GM19452 (cell line): ENCODE data around the gene UBE2O.

ENCODE experiments used
- ATAC-seq: cut with Tn5 transposase; IDR thresholded peaks from one replicate; pipeline ENCODE4 v1.9.1; 2021; ENCODE audit not compliant: unreplicated experiment

UBE2O gene

DNA sequence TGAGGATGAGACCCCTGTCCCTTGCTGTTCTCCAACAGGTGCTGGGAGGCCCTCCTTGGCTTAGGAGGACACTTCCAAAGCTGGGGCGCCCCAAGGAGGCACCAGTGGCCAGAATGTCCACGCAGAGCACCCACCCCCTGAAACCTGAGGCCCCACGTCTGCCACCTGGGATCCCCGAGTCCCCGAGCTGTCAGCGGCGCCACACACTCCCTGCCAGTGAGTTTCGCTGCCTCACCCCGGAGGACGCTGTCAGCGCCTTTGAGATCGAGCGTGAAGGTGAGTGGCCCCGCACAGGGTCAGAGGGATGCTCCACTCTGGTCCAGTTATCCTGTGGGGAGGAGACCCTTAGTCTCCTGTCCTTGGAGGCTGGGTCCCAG lies 15.7 kb upstream of the UBE2O start:
- no peak for ATAC-seq

GRCh38 chr17:76467809-76468633 lies 15.1 kb upstream of the UBE2O start:
- no peak for ATAC-seq

GRCh38 chr17:76467366-76467765 lies 14.4 kb upstream of the UBE2O start, which contains the start of gene AANAT:
Gene AANAT (plus strand): TSS chr17:76467603. CDS start chr17:76468747, 1,144 bp downstream.
- ATAC-seq: no peak

DNA sequence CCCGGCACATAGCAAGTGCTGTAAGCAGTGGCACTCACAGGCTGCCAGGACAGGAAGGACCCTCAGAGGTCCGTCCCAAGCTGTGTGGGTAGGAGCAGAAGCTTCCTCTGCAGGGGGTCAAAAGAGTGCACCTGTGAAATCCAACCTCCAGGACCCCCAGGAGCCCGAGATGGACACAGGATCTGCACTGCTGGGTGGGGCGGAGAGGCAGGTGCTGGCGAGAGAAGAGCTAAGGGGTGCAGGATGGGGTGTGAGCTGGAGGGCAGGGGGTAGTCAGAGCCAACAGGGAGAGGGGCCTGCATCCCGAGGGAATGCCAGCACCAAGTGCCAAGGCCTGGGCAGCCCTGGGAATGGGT lies 13.8 kb upstream of the UBE2O start:
- no peak for ATAC-seq

DNA sequence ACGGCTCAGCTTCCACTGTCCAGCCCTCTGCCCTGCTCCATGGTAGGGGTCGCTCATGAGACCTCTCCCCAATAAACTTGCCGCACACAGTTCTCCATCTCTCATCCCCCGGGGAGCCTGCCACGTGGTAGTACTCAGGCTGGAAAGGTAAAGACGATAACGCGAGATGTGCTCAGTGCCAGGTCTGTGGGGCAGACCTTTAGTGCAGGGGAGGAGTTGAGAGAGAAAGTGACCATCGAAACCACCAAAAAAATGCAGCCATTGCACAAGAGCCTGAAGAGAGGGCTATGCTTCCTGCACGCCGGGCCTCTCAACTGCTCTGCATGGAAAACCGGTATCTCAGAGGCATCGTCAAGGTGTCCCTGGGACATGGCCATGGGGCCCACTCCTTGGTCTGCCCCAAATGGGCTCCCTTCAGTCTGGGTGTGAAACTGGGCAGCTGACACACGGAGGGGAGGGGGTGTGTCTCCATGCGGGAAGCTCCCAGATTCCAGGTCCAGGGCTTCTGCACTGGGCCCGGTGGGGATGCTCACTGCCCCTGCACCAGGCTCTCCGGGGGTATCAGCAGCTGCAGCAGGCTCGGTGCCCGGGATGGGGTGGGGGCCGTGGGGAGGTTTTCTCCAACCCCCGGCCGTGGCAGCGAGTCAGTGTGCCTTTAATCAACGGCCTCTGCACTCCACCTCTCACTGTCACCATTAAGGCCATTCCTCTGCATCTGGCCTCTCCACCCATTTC lies 9.8 kb upstream of the UBE2O start:
- ATAC-seq: no peak

DNA sequence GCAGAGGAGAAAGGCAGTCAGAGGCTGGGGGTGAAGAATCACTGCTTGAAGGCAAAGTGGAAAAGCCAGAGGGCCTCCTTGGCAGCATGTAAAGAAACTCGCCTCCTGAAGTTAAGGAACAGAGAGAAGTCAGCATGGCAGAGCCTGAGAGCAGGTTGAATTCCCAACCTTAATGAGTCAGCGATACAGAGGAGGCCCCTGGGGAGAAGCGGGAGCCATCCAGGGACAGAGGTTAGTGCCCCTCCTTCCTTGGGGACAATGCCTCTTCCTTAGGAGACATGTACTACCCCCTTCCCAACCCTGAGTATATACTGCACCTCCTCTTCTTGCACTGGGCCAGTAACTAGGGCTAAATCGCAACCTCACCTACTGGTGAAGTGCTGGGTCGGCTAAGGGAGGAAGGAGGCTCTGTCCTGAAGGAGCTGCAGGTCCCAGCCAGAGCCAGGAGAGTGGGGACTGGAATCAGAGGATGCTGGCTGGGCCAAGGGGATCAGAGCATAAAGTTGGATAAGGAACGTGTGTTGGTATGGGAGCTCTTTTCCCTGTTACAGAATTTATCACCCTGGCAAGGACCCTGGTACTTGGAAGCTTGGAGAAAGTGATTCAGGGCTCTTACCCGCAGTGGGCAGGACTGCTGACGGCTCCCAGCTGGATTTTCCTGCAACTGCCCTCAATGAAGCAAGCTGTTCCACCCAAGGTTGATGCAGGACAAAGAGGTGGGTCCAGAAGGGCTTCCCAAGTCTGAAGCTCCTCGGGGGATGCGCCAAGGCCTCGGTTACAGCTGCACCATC lies 9.0 kb upstream of the UBE2O start:
- ATAC-seq: no peak

DNA sequence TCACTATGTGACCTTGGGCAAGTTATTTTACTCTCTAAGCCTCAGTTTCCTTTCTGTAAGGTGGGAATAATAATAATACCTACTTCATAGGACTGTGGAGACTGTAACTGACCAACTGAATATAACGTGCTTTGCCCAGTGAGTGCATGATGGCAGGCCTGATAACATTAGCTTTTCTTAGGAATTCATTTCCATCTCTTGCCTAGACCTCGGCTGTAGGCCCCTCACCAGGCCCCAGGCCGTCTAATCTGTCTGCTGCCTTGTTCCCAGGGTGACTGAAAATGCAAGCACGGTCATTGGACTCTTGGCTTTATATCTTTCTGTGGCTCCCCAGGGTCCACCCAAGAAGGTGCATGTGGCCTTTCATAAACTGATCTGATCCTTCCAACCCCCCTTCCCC lies 6.7 kb upstream of the UBE2O start:
- no peak for ATAC-seq

DNA sequence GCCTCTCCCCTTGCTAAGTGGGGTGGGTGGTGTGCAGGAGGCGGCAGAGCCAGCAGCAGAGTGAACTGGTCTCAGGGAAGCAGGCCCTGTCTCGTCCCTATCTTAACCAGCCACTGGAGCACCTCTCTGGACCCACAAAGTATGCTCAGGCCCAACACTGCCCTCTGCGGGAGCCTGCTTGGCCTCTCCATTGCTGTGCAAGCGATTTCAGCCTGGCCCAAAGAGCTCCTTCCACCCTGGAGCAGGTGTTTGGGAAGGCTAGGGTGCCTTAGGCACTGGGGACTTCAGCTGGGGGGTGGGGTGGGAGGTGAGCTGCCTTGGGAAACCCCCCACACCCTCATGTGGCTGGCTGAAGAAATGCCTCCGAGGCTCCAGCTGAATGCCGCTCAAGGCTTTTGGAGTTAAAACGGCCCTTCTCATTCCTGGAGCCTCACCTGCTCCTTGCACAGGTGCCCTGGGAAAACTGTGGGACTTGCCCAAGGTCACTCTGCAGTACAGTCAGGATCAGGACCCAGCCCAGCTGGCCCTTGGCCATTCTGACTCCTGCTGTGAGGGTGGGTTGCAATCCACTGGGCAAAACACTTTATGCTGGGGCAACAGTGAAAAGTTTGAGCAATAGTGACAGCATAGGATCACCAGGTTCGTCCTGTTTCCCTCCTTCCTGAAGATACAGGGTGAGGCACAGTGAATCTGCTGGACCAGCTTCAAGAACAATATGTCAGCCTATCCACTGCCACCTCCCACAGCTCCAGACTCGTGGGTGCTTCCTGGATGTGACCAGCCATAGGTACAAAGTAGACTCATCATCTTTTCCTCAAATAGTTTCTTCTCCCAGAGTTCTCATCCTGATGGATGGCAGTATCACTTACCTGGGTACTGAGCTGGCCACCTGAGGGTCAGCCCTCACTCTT lies 5.9 kb upstream of the UBE2O start:
- no peak for ATAC-seq

DNA sequence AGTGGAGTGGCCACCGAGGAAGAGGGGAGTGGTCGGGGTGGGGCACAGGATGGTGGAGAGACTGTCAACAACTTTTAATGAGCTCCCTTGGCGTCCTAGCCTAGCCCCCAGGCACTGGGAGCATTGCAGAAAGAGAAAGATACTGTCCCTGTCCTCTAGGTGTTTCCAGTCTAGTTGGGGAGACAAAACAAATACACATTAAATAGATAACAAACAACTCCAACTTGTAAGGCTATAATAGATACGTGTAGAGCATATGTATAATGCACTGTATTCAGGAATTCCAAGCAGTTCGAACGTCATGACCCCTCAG lies 435 bp upstream of the UBE2O start:
- ATAC-seq: no peak

GRCh38 chr17:76452127-76452659 lies 759 bp downstream of the UBE2O start:
- ATAC-seq: no peak

DNA sequence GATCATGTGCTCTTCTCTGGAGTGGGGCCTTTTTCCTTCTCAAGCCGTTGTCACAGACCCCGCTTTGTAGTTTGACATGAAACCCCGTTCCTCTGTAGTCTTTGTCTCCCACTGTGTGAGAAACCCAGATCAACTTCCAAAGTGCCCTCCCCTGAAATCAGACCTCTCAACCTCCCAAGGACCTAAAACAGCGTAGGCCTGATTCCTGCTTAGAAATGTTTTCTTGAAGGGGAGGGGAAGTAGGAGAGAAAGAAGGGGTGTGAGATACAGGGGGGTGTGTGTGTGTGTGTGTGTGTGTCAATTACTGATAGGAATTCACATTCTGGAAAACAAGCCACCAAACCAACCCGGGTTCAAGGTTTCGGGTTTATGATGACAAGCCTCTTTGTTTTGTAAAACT lies 1.4 kb downstream of the UBE2O start:
- no peak for ATAC-seq

- ATAC-seq: no peak
Measured at GRCh38 chr17:76449126-76449525, 3.8 kb downstream of the UBE2O start.

- ATAC-seq: no peak
Measured at GRCh38 chr17:76447931-76448652, 4.9 kb downstream of the UBE2O start.

DNA sequence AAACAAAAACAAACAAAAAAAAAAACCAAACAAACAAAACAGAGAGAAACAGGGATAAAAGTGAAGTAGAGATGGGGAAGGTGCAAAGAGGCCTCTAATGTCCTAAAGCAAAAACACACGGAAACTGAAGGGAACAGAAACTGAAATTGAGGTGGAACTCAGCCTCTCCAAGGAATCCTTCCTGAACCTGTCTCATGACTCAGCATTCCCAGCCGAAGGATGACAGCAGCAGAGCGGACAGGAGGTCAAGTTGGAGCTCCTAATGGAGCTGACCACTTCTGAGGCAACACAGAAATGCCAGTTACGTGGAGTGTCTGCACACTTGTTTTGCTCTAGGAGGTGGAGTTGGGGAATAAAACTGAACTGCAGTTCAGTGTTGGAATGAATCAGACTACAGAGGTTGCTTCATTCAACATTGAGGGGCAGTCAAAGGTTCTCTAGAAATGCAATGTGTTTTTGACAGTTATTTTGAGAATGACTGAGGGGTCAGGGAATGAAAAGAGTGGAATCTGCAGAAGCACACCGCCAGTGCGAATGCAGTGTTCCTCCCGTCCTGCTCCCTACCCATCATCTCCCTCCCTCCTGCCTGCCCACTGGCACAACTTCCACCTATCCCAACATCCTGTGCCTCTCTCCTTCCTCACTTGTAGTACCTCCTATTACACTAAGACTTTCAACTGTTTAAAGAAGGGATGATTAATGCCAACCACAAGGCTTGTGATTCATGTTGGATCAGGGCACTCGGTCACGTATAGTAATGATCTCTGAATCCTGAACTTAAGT lies 6.3 kb downstream of the UBE2O start:
- ATAC-seq: no peak

DNA sequence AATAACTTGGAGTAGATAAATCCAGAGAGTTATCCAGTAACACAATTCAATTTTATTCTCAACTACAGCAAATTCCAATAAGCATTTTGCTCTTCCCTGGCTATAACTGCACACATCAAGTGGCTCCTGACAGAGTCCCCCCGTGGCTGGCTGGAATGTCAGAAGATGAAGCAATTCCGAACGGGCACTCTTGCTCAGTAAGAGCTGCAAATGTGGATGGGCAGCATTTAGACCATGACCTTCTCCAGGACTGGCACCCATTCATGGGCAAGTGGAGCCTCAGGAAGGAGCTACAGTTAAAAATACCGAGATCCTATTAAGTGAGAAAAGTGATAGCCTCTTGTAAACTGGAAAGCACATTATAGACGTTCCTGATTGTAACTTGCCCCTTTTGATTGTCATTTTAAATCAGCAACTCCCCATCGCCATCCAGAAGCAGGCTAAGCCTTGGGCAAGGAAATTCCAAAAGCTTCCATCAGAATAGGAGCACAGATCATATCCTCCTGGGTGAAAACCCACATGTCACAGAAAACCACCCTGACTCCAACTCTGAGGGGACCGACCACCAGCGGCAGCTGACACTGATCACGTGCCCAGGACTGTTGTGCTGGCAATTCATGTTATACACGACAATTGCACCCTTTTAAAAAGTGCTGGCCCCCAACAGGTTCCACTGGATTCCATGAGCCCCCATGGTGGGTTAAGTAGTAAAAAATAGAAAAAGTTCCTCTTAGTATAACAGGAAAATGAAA lies 7.1 kb downstream of the UBE2O start:
- no peak for ATAC-seq

GRCh38 chr17:76444518-76445311 lies 8.2 kb downstream of the UBE2O start:
- no peak for ATAC-seq
